Left colon (tissue), 2 donors: ENCODE results near the gene PLA2G2F. TPM values are rescaled to one million over a fixed set of nuclear protein-coding genes. Genes with fewer than 3 reads are reported as not detected.

ENCODE experiments used
- ATAC-seq: fragments of 200-7000 bp; cut with Tn5 transposase; one replicate; pipeline ENCODE4 v1.9.1; 2020; ENCODE audit warnings: mild to moderate bottlenecking, moderate library complexity
- DNase-seq, 2 donors: peaks; one replicate each; pipeline ENCODE4 v3.0.0-alpha.2; 2020
- intact Hi-C, 2 donors: fragments of 100-400 bp; cut with DNase I in 1 of 2; cut with micrococcal nuclease in 1 of 2; formaldehyde crosslinking; loops; one replicate each; pipeline versions ENCODE4 v1.11.2 to v1.14.0; 2022; cut with DNase I, micrococcal nuclease
- total RNA-seq, 2 donors: library from RNA; stranded (reverse); fragmentation: NEBNext Ultra II Directional; extraction: Animal tissue kit (Norgen Biotek cat#: 25700); gene quantifications; one replicate each; pipeline ENCODE4 v1.2.1, GENCODE V29; 2021
- donor health status: DM: no; HTN: no; CAD: no.
- donor health status: DM: yes; HTN: yes; CAD: no.

PLA2G2F gene
- total RNA-seq, 2 donors from 2014 or later, result 0.11 TPM; not detected in 1

DNA sequence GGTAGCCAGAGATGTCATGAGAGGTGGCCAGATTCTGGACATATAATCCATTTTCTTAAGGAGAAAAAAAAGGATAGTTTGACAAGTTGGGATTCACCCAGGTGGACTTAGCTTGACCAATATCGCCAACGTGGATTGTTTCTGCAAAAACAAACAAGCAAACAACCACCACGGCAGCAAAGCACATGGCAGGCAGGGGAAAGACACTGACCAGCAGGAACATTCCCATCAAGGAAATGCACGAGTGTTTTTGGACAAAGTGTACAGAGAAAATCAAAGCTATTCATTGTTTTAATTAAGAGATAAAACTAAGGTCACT lies 56.3 kb downstream of the PLA2G2F start:
- intact Hi-C loops, result no loop called here
- ATAC-seq (no peak), DNase-seq (no peak)

- intact Hi-C loops, result no loop called here
- peak; percentile 60 for ATAC-seq
- no peak for DNase-seq
These were observed 58.2 kb downstream of the PLA2G2F start for GRCh38 chr1:20197329-20197791.

DNA sequence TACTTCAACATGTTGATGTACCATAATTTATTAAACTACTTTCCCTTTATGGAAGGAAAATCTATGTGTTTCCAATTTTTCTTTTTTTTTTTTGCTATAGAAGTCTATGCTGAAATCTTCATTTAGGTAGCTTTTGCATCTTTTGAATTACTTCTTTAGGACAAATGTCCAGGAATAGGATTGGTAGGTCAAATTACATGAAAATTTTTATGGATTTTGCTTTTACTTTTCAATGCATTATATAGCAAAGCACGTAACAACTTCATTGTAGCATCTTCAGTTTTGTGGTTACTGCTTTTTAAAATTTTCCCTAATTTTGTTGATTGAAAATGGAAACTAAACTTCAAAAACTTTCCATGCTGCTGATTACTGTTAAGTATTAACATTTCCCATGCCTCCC lies 59.2 kb downstream of the PLA2G2F start:
- ATAC-seq (no peak), DNase-seq (no peak)
- intact Hi-C loops, result no loop called here

- ATAC-seq (no peak), DNase-seq (no peak)
- intact Hi-C loops, result no loop called here
These were observed 59.8 kb downstream of the PLA2G2F start for GRCh38 chr1:20198918-20199317.

DNA sequence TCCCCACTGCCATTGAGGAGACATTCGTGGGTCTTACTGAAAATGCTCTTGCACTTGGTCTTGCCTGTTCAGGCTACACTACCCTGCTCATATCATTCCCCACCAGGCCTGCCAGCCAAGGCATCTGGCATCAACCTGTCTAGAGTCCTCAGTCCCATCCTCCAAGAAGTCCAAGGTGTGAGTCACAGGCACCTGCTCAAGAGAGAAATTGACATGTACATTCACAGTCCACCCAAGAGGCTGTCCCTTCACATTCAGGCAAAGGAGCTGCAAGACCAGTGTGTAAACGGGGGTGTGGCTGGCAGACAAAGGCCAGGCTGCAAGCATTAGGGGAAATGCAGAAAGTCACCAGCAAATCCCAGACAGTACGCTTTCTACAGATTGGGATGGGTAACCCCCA lies 60.3 kb downstream of the PLA2G2F start:
- DNase-seq, result peak in 1 of 2 donors; percentile 45
- intact Hi-C loops, result no loop called here
- ATAC-seq, result peak; percentile 74

GRCh38 chr1:20199840-20200239 lies 60.7 kb downstream of the PLA2G2F start:
- intact Hi-C loops, result no loop called here
- DNase-seq, result no peak
- no peak for ATAC-seq

Other genes starting within 250 kb of the PLA2G2F start
- not detected for gene PLA2G2E, start 215.7 kb upstream of the PLA2G2F start, total RNA-seq
- gene PLA2G2A, start 159.7 kb upstream of the PLA2G2F start, total RNA-seq, result 100 to 1,000 TPM in 1 of 2 donors, 10 to 100 TPM in 1; 83.9 to 795 TPM
- 1 to 10 TPM in 1 of 2 donors, under 1 TPM in 1; 0.58 to 1.8 TPM for gene PLA2G5, start 69.1 kb upstream of the PLA2G2F start, total RNA-seq
- gene PLA2G2D, start 19.8 kb upstream of the PLA2G2F start, total RNA-seq, result under 1 TPM in 1 of 2 donors, not detected in 1; 0.31 TPM
- 1 to 10 TPM; 4.2 to 4.3 TPM for gene UBXN10, start 46.8 kb downstream of the PLA2G2F start, total RNA-seq
- under 1 TPM in 1 of 2 donors, not detected in 1; 0.28 TPM for gene PLA2G2C, start 47.2 kb downstream of the PLA2G2F start, total RNA-seq
- 1 to 10 TPM in 1 of 2 donors, under 1 TPM in 1; 0.28 to 1.5 TPM for gene VWA5B1, start 151.6 kb downstream of the PLA2G2F start, total RNA-seq